ENCODE measurements around the gene TEKTIP1. TPM values are rescaled to one million over a fixed set of nuclear protein-coding genes. Genes with fewer than 3 reads are reported as not detected.
"Not testable (repeated sequence)": the region's sequence is repeated elsewhere in the genome, so short reads cannot be mapped to it uniquely, and the experiment has no call there.

Gene TEKTIP1
- total RNA-seq, 2 donors from 2014 or later = not detected

DNA sequence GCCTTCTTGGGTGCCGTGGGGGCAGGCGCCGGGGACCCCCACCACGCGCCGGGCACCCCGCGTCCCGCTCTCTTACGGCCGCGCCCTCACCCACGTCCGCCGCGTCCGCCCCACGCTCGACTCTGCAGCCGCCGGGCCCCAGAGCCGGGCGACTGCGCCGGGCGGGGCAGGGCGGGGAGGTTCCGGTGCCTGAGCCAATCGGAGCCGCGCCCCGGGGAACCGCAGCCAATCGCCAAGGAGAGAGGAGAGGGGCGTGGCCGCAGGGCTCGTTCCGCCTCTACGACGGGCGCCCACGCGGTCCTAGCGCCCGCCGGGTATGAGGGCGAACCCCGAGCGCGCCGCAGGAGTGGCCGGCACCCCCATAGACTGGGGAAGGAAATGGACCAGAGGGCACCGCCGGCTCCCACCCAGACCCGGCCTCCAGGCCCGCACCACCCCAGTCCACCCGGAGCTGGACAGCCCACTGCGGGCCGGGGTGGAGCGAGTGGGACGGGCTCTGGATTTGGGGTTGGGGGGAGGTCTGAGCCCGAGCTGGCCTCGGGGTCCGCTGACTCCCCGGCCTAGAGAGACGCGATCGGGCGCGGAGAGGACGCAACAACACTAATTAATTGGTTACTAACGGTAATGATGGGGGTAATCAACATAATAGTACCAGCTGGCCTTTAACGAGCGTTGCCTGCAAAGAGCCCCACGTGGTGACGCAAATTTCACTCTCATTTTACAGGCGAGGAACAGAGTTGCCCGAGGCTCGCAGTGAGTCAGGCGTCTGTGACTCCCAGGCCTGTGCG is 18.7 kb downstream of the TEKTIP1 start, which contains the start of gene MFSD12:
TSS of gene MFSD12 (minus strand) at position 126 of the 788 bp plus-strand sequence. CDS start 183 bp downstream, outside the sequence.
- no peak for TF ChIP-seq CTCF (IDR thresholded peaks at IDR 0.05)
- no peaks in the 10 kb centered on the region for H3K9me3 ChIP-seq
- peak; percentile 93 for DNase-seq (ENCODE audit: low spot score)
- peaks cover 0 to 41% of the 10 kb centered on the region in 2 donors for H3K4me1 ChIP-seq
- H3K4me3 ChIP-seq = peak within 1 kb of the TSS; percentile 76 to 96
- H3K36me3 ChIP-seq = no peaks in the 10 kb centered on the region
- H3K27me3 ChIP-seq = no peaks in the 10 kb centered on the region
- H3K27ac ChIP-seq = peak within 1 kb of the TSS; percentile 82 to 84

- TF ChIP-seq CTCF (IDR thresholded peaks at IDR 0.05) = no peak
- H3K4me1 ChIP-seq = no peaks in the 10 kb centered on the region
Measured at GRCh38 chr19:3563709-3564524, 24.9 kb downstream of the TEKTIP1 start.

DNA sequence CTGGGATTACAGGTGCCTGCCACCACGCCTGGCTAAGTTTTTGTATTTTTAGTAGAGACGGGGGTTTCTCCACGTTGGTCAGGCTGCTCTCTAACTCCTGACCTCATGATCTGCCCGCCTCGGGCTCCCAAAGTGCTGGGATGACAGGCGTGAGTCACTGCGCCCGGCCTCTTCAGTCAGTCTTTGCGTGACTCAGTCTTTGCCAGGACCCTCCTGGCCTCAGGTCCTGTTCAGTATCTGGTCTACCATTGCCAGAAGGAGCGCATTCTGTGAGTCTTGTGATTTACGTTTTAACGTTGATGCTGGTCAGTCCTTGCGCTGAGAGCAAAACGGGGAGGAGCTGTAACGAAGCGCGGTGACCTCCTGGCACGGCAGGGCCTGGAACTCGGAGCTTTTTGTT is 26.2 kb downstream of the TEKTIP1 start:
- DNase-seq (ENCODE audit: low spot score) = no peak
- no peaks in the 10 kb centered on the region for H3K9me3 ChIP-seq
- no peak for TF ChIP-seq CTCF (IDR thresholded peaks at IDR 0.05)

More at GRCh38 chr19:3563709-3564524, 24.9 kb downstream of the TEKTIP1 start:
- Histone ChIP-seq H3K27me3 (no peaks in the 10 kb centered on the region), H3K36me3 (no peaks in the 10 kb centered on the region), H3K9me3 (no peaks in the 10 kb centered on the region), H3K4me3 (no peak overlapping the region), H3K27ac (no peak overlapping the region)
- no peak for DNase-seq (ENCODE audit: low spot score)

DNA sequence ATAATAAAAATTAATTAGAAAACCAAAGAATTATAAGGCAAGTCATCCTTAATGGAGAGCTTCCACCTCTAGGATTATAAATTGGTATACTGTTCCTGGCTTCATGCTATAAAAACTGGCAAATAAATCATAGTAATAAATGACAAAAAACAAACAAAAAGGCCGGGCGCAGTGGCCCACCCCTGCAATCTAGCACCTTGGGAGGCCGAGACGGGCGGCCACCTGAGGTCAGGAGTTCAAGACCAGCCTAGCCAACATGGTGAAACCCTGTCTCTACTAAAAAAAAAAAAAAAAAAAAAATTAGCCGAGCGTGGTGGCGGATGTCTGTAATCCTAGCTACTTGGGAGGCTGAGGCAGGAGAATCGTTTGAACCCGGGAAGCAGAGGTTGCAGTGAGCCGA is 31.1 kb downstream of the TEKTIP1 start:
- DNase-seq (ENCODE audit: low spot score); H3K27me3 ChIP-seq; H3K36me3 ChIP-seq; H3K4me3 ChIP-seq; H3K9me3 ChIP-seq; H3K27ac ChIP-seq: not testable (repeated sequence)
- H3K4me1 ChIP-seq = peaks cover 0 to 17% of the 10 kb centered on the region in 2 donors

More for the DNA sequence above, 26.2 kb downstream of the TEKTIP1 start:
- Histone ChIP-seq H3K4me1 (no peaks in the 10 kb centered on the region), H3K27me3 (no peaks in the 10 kb centered on the region), H3K4me3 (no peak overlapping the region), H3K27ac (no peak overlapping the region), H3K36me3 (no peaks in the 10 kb centered on the region)

DNA sequence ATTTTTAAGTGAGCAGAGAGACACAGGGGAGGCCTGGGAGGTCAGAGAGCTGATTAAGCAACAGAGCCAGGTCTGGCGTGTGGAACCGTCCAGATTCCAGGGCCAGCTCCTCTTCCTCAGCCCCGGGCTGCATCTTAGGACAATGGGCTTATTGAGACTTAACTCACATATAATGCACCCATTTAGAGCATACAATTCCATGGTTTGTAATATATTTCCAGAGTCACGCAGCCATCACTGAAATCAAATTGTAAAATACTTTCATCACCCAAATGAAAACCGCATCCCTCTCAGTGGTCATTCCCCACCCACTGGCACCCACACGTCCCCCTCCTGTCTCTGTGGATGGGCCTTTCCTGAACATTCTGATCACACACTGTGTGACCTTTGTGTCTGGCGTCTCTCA is 31.6 kb downstream of the TEKTIP1 start:
- H3K27ac ChIP-seq = no peak overlapping the region
- no peak for DNase-seq (ENCODE audit: low spot score)
- H3K27me3 ChIP-seq = no peaks in the 10 kb centered on the region
- H3K4me3 ChIP-seq = no peak overlapping the region
- H3K9me3 ChIP-seq = no peaks in the 10 kb centered on the region
- peaks cover 0 to 17% of the 10 kb centered on the region in 2 donors for H3K4me1 ChIP-seq
- no peak for TF ChIP-seq CTCF (IDR thresholded peaks at IDR 0.05)
- H3K36me3 ChIP-seq = peaks cover 5% of the 10 kb centered on the region

Data from right atrium auricular region (tissue), 2 donors.